Stimulated activated CD4-positive, alpha-beta T cell treated with anti-CD3 and anti-CD28 coated beads, Interleukin-15, amount 100 ng/mL, for 1 hour (primary cell): ENCODE measurements around the gene SH3GL1.

Experiments
- DNase-seq, 2 donors: peaks; one replicate each; pipeline ENCODE4 v3.0.0-alpha.2; 2020; ENCODE audit warnings: low read depth in 1 of 2, low spot score in 1 of 2

Gene SH3GL1

GRCh38 chr19:4319067-4319718 lies 81.2 kb downstream of the SH3GL1 start:
- DNase-seq: no peak

GRCh38 chr19:4318460-4318859 lies 81.9 kb downstream of the SH3GL1 start:
- DNase-seq: no peak

- DNase-seq: no peak
Observed at GRCh38 chr19:4316956-4317355, 83.4 kb downstream of the SH3GL1 start.

- DNase-seq: no peak
Observed at GRCh38 chr19:4313847-4314490, 86.4 kb downstream of the SH3GL1 start.
